OCI-M1 (cell line): ENCODE measurements around the gene ITGA7.

Experiments
- DNase-seq: peaks from one replicate; lab custom pipeline; 2025; lab: John Stamatoyannopoulos, UW

Gene ITGA7

GRCh38 chr12:55736076-55736475 lies 28.4 kb upstream of the ITGA7 start:
- DNase-seq = no peak

DNA sequence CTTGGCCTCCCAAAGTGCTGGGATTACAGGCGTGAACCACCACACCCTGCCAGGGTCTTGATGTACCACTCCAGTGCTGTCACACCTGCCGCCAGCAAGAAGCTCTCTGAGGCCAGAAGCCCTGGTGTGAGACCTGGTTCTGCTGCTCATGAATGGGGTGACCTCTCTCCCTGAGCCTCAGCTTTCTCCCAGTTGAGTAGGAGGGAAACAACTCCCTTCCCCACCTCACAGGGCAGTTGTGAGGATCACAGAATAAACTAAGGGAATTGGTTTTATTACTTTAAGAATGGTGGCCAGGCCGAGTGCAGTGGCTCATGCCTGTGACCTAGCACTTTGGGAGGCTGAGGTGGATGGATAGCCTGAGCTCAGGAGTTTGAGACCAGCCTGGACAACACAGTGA lies 26.9 kb upstream of the ITGA7 start:
- no peak for DNase-seq

GRCh38 chr12:55733858-55734257 lies 26.2 kb upstream of the ITGA7 start:
- no peak for DNase-seq

DNA sequence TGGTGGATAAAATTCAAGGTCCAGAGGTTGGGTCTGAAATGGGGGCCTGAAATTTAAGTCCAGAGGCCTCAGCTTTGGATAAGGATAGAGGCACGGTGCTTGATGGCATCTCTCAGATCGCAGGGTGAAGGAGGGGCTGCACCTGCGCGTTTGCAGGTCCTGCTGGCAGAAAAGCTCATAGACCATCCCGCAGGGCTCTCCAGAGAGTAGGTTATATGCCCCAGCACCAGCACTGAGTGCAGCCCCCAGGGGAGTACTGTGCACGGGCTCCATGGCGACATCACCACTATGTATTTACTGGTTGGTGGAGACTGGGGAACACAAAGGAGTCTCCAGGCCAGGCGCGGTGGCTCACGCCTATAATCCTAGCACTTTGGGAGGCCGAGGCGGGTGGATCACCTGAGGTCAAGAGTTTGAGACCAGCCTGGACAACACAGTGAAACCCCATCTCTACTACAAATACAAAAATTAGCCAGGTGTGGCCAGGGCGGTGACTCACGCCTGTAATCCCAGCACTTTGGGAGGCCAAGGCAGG lies 25.4 kb upstream of the ITGA7 start:
- no peak for DNase-seq

GRCh38 chr12:55732288-55732687 lies 24.6 kb upstream of the ITGA7 start:
- DNase-seq = no peak

GRCh38 chr12:55729819-55730818 lies 22.4 kb upstream of the ITGA7 start:
- DNase-seq = peak; percentile 81

- DNase-seq = peak; percentile 93
Measured at GRCh38 chr12:55728939-55729818, 21.5 kb upstream of the ITGA7 start, which contains the start of gene CD63. TSS of gene CD63 (minus strand) at chr12:55729009. CDS start at chr12:55728341, 668 bp downstream.

- peak; percentile 61 for DNase-seq
Measured at GRCh38 chr12:55728186-55728938, 20.7 kb upstream of the ITGA7 start.

DNA sequence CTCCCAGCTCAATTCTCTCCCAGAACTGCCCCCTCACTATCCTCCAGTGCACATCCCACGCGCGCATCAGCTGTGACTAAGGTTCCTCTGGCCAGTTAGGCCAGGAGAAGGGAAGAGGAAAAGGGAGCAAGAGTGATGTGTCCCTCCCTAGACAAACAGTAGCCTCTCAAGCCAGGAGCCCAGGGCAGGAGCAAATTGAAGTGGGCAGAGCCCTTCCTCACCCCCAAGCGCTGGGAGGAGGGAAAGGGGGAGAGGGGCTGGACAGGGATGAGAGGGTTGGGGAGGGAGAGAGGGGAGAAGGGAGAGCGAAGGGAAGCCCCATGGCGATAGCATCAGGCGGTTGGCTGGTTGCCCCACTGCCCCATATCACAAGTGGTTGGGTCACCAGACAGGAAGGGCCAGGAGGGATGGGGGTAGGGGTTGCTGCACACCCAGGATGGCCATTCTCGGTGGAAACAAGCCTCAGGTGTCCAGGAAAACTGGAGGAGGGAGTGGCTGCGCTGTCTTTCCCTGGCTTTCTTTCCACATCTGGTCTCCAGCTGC lies 20.0 kb upstream of the ITGA7 start:
- DNase-seq = peak; percentile 90

DNA sequence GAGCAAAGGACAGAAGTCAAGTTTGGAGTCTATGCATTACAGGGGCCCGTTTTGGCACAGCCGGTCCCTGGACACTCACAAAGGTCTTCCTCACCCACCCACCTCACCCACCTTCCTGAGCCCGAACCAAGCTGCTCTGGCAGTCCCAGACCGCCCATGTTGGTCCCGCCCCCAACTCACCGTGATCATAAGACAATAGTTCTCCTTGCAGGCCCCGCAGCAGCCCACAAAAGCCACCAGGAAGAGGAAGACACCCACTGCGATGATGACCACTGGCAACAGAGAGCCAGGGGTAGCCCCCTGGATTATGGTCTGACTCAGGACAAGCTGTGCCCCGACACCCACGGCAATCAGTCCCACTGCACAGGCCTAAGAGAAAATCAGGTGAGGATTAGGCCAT lies 19.3 kb upstream of the ITGA7 start:
- DNase-seq = no peak

GRCh38 chr12:55725556-55725955 lies 17.9 kb upstream of the ITGA7 start:
- DNase-seq = no peak

- no peak for DNase-seq
Measured at GRCh38 chr12:55724940-55725309, 17.2 kb upstream of the ITGA7 start.

GRCh38 chr12:55724226-55724939 lies 16.7 kb upstream of the ITGA7 start:
- peak; percentile 81 for DNase-seq

DNA sequence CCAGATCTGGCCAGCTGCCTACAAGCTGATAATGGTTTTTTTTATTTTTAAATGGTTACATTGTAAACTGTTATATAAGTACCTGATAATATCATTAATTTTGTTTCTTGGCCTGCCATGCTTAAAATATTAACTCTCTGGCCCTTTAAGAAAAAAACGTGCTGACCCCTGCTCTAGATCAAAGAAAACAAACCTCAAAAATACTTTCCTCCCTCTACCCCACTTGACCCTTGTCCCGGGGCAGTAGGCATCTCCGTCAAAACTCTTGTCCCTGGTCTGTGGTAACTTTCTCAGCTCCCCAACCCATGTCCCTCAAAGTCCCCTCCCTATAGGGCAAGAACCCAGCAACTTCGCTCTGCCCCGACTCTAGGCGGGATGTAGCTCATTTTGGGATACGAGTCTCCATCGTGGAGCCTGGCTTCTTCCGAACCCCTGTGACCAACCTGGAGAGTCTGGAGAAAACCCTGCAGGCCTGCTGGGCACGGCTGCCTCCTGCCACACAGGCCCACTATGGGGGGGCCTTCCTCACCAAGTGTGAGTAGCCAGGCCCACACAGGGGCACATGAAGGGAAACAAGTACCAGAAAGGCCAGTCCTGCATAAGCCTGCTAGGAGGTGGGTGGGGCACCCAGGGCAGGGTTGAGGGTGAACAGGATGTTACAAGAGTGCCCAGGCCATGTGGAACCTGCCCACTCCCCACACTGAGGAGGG lies 16.0 kb upstream of the ITGA7 start:
- DNase-seq = no peak

GRCh38 chr12:55722948-55723347 lies 15.2 kb upstream of the ITGA7 start:
- DNase-seq = no peak

DNA sequence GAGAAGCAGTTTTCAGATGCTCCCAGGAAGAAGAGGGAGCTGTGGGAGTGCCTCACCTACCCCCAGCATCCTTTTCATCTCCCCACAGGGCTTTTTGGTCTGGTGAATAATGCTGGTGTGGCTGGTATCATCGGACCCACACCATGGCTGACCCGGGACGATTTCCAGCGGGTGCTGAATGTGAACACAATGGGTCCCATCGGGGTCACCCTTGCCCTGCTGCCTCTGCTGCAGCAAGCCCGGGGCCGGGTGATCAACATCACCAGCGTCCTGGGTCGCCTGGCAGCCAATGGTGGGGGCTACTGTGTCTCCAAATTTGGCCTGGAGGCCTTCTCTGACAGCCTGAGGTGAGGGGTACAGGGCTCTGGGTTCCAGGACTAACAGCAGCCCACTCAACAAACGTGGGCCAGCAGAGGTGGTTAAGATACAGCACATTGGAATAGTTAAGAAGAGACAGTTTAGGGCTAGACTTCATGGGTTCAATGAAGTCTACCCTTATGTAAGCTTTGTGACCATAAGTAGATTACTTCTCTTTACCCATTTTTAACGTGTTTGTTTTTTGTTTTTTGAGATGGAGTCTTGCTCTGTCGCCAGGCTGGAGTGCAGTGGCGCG lies 14.0 kb upstream of the ITGA7 start:
- DNase-seq = no peak

DNA sequence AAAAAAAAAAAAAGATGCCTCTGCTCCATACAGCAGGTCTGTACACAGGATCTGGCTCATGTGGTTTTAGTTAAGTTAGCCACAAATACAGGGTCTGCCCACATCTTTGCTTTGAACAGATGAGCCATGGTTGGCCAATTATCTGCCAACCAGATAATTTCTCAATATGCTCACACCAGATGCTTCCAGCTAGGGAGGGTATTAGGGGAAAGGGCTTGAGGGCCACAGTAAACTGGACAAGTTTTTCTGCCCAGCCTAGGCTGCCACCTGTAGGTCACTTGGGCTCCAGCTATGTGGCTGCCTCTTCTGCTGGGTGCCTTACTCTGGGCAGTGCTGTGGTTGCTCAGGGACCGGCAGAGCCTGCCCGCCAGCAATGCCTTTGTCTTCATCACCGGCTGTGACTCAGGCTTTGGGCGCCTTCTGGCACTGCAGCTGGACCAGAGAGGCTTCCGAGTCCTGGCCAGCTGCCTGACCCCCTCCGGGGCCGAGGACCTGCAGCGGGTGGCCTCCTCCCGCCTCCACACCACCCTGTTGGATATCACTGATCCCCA lies 13.3 kb upstream of the ITGA7 start:
- DNase-seq = peak; percentile 64

DNA sequence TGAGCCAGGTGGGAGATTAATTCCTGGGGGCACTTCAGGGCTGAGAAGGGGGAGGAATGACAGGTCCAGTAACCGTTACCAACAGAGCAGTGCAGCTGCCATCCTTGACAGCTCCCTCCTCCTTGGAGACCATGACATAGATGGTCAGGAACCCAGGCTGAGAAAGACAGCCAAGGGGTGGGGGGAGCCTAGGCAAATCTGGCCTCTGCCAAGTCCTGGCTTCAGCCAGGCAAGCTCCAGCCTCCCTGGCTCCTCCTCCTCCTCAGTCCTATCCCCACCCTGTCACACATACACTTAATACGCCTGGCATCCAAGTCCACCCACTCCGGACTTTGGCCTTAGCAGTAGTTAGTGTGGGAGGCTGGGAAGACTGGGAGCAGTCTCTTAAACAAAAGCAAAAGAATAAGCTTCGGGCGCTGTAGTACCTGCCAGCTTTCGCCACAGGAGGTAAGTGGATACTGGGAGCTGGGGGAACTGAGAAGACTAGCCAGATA lies 12.4 kb upstream of the ITGA7 start, which contains the start of gene RDH5:
TSS of gene RDH5 (plus strand) at position 323 of the 494 bp plus-strand sequence. CDS start 792 bp downstream, outside the sequence.
- no peak for DNase-seq

DNA sequence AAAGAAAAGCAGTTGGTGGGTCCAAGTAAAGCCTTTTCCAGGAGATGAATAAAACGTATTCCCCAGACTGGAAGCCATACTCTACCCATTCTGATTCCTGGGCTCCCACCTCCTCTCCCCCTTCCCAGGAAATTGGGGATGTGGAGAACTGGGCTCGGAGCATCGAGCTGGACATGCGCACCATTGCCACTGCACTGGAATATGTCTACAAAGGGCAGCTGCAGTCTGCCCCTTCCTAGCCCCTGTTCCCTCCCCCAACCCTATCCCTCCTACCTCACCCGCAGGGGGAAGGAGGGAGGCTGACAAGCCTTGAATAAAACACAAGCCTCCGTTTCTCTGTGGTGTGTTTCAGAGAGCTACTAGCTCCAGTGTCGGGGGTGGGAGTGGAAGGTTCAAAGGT lies 11.7 kb upstream of the ITGA7 start:
- no peak for DNase-seq
